Lower lobe of right lung (tissue), 2 donors: ENCODE data around the gene PCIF1. TPM values are rescaled to one million over a fixed set of nuclear protein-coding genes. Genes with fewer than 3 reads are reported as not detected.
"Not testable (repeated sequence)": the region's sequence is repeated elsewhere in the genome, so short reads cannot be mapped to it uniquely, and the experiment has no call there.

Source experiments
- ATAC-seq, 2 donors: fragments of 200-7000 bp; cut with Tn5 transposase; one replicate each; pipeline ENCODE4 v1.9.1; 2020 to 2022; ENCODE audit warnings: mild to moderate bottlenecking in 2 of 2, moderate library complexity in 2 of 2
- DNase-seq: peaks from one replicate; pipeline ENCODE4 v3.0.0-alpha.2; 2020
- H3K27ac ChIP-seq: fragments of 200-600 bp; one replicate; pipeline ENCODE4 v1.8.0; 2022
- H3K27me3 ChIP-seq: fragments of 200-600 bp; one replicate; pipeline ENCODE4 v1.8.0; 2022; ENCODE audit warnings: low read depth
- H3K36me3 ChIP-seq: fragments of 200-600 bp; one replicate; pipeline ENCODE4 v1.8.0; 2022; ENCODE audit warnings: mild to moderate bottlenecking
- H3K4me1 ChIP-seq: fragments of 200-600 bp; one replicate; pipeline ENCODE4 v1.8.0; 2022
- H3K4me3 ChIP-seq: fragments of 200-600 bp; one replicate; pipeline ENCODE4 v1.8.0; 2022; ENCODE audit warnings: mild to moderate bottlenecking
- H3K9me3 ChIP-seq: fragments of 200-600 bp; one replicate; pipeline ENCODE4 v1.8.0; 2022
- intact Hi-C: fragments of 100-400 bp; cut with DNase I; formaldehyde crosslinking; loops from one replicate; pipeline ENCODE4 v1.11.0; 2022
- total RNA-seq: library from RNA; stranded (reverse); fragmentation: NEBNext Ultra II Directional; extraction: Animal tissue kit (Norgen Biotek cat#: 25700); gene quantifications from one replicate; pipeline ENCODE4 v1.2.1, GENCODE V29; 2021
- TF ChIP-seq, protein P1 (sequence below): fragments of 200-600 bp; IDR thresholded peaks from one replicate; pipeline ENCODE4 v1.8.0; 2022; ENCODE audit warnings: antibody characterized with exemption, mild to moderate bottlenecking
- donor health status: DM: no; HTN: yes; CAD: no; lungs with severe emphysema.

PCIF1 gene
- total RNA-seq, 1 donor from 2014 or later: 34.7 TPM

DNA sequence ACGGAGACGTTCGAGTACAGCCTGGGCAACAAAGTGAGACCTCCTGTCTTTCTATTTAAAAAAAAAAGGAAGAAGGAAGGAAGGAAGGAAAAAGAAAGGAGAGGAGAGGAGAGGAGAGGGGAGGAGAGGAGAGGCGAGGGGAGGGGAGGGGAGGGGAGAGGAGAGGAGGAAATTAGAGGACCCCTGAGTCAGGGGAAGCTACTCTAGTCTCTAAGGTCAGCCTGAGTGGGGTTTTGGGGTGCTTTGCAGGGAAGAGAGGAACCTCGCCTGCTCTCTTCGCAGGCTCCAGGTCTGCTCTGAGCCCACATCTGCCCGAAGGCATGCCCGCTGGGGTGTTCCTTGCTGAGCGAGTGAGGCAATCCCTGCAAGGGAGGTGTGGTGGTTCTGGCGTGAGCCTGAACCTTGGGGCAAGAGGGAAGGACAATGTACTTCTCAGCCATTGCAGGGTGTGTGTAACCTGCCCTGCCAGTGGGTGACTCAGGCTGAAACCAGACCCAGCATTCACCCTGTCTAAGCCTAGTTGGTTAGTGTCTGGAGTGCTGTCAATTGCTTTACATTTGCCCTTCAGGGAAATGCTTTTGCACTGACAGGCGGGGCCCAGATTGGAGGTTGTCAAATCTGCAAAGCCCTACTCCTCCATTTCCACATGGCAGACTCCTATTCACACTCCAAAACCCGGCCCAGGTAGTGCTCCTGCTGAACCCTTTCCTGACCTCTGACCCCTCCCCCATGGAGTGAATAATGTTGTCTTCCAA lies 58.9 kb downstream of the PCIF1 start:
- H3K4me3 ChIP-seq: no peak overlapping the region
- no peak overlapping the region for H3K27ac ChIP-seq
- H3K9me3 ChIP-seq: no peaks in the 10 kb centered on the region
- peak; percentile 50 to 88 for ATAC-seq
- intact Hi-C loops: no loop called here
- H3K27me3 ChIP-seq: peaks cover 31% of the 10 kb centered on the region
- H3K4me1 ChIP-seq: no peaks in the 10 kb centered on the region
- H3K36me3 ChIP-seq: no peaks in the 10 kb centered on the region
- TF ChIP-seq, protein P1, sequence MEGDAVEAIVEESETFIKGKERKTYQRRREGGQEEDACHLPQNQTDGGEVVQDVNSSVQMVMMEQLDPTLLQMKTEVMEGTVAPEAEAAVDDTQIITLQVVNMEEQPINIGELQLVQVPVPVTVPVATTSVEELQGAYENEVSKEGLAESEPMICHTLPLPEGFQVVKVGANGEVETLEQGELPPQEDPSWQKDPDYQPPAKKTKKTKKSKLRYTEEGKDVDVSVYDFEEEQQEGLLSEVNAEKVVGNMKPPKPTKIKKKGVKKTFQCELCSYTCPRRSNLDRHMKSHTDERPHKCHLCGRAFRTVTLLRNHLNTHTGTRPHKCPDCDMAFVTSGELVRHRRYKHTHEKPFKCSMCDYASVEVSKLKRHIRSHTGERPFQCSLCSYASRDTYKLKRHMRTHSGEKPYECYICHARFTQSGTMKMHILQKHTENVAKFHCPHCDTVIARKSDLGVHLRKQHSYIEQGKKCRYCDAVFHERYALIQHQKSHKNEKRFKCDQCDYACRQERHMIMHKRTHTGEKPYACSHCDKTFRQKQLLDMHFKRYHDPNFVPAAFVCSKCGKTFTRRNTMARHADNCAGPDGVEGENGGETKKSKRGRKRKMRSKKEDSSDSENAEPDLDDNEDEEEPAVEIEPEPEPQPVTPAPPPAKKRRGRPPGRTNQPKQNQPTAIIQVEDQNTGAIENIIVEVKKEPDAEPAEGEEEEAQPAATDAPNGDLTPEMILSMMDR: no peak
- peak; percentile 50 for DNase-seq

DNA sequence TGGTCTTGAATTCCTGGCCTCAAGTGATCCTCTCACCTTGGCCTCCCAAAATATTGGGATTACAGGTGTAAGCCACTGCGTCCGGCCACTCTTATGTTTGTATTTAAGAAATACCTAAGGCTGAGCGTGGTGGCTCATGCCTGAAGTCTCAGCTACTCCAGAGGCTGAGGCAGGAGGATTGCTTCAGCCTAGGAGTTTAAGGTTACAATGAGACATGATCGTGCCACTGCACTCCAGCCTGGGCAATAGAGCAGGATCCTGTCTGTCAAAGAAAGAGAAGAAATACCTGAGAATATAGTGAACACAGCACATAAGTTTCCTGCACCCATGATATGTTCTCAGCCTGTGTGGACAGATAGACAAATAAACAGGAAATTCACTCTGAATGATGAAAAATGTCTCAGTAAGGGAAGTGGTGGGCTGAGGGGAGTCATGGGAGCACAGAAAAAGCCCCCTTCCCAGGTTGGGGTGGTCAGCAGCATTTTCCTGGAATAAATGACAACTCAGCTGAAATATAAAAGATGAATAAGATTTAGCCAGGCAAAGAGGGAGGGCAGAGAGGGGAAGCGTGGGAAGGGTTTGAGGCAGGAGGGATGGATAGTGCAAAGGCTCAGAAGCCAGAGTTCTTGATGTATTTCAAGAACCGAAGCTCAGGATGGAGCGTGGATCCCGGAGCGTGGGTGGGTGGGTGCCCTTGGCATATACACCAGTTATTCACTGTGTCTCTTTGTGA lies 60.4 kb downstream of the PCIF1 start:
- H3K27me3 ChIP-seq: peaks cover 43% of the 10 kb centered on the region
- no peaks in the 10 kb centered on the region for H3K9me3 ChIP-seq
- intact Hi-C loops: no loop called here
- DNase-seq: peak; percentile 12
- H3K27ac ChIP-seq: no peak overlapping the region
- TF ChIP-seq, protein P1: no peak
- ATAC-seq: no peak
- no peaks in the 10 kb centered on the region for H3K36me3 ChIP-seq
- no peak overlapping the region for H3K4me3 ChIP-seq
- no peaks in the 10 kb centered on the region for H3K4me1 ChIP-seq

DNA sequence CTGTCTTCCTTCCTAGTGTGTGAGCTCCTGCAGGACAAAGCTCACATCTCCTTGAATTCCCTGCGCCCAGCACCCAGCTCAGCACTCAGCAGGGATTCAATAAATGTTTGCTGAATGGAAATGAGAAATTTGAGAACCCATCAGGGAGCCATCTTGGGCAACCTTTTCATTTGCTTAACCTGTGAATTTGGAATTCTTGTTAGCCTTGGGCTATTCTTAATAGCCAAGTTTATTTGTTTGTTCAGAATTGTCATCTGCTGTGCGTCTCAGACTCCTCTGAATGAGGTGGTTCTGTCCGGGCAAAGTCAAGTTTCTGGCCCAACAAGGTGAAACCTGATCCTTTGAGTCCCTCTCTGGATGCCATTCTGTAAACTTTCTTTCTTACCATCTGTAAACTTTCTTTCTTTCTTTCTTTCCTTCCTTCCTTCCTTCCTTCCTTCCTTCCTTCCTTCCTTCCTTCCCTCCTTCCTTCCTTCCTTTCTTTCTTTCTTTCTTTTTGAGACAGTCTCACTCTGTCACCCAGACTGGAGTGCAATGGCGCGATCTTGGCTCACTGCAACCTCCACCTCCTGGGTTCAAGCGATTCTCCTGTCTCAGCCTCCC lies 61.1 kb downstream of the PCIF1 start:
- H3K27ac ChIP-seq, DNase-seq, ATAC-seq, H3K9me3 ChIP-seq, H3K36me3 ChIP-seq, H3K4me3 ChIP-seq, intact Hi-C loops, H3K4me1 ChIP-seq: not testable (repeated sequence)
- H3K27me3 ChIP-seq: peaks cover 44% of the 10 kb centered on the region

DNA sequence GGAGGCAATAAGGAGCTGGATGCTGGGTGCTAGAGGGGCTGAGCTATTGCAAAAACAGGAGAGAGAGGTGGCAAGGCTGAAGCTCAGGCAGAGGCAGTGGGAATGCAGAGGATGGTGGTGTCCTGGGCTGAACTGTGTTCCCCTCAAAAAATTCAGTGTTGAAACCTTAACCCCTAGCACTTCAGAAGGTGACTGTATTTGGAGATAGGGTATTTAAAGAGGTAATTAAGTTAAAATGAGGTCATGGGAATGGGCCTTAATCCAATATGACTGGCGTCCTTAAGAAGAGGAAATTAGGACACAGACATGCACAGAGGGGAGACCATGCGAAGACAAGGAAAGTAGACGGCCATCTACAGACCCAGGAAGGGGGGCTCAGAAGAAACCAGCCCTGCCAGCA lies 62.7 kb downstream of the PCIF1 start:
- H3K36me3 ChIP-seq: no peaks in the 10 kb centered on the region
- DNase-seq: no peak
- no peak overlapping the region for H3K27ac ChIP-seq
- TF ChIP-seq, protein P1: no peak
- H3K27me3 ChIP-seq: peaks cover 40% of the 10 kb centered on the region
- ATAC-seq: no peak
- intact Hi-C loops: no loop called here
- no peaks in the 10 kb centered on the region for H3K9me3 ChIP-seq
- H3K4me1 ChIP-seq: no peaks in the 10 kb centered on the region
- H3K4me3 ChIP-seq: no peak overlapping the region

Other genes starting within 250 kb of the PCIF1 start
- not detected for gene WFDC13, start 232.6 kb upstream of the PCIF1 start, total RNA-seq
- gene WFDC10B, start 229.7 kb upstream of the PCIF1 start, total RNA-seq: 1.2 TPM
- not detected for gene SPINT4, start 212.3 kb upstream of the PCIF1 start, total RNA-seq
- gene WFDC3, start 142.8 kb upstream of the PCIF1 start, total RNA-seq: 3.4 TPM
- gene DNTTIP1, start 142.7 kb upstream of the PCIF1 start, total RNA-seq: 30.8 TPM
- gene UBE2C, start 122.0 kb upstream of the PCIF1 start, total RNA-seq: 3.5 TPM
- not detected for gene TNNC2, start 107.4 kb upstream of the PCIF1 start, total RNA-seq
- gene SNX21, start 100.9 kb upstream of the PCIF1 start, total RNA-seq: 24.1 TPM
- 25.6 TPM for gene ACOT8, start 77.3 kb upstream of the PCIF1 start, total RNA-seq
- 3.0 TPM for gene ZSWIM3, start 77.1 kb upstream of the PCIF1 start, total RNA-seq
- 9.6 TPM for gene ZSWIM1, start 53.5 kb upstream of the PCIF1 start, total RNA-seq
- 1.1 TPM for gene SPATA25, start 47.1 kb upstream of the PCIF1 start, total RNA-seq
- gene NEURL2, start 43.5 kb upstream of the PCIF1 start, total RNA-seq: 2.4 TPM
- 185 TPM for gene CTSA, start 43.3 kb upstream of the PCIF1 start, total RNA-seq
- gene PLTP, start 22.5 kb upstream of the PCIF1 start, total RNA-seq: 145 TPM
- 20.4 TPM for gene ZNF335, start 37.5 kb downstream of the PCIF1 start, total RNA-seq
- 9.4 TPM for gene MMP9, start 74.2 kb downstream of the PCIF1 start, total RNA-seq
- 1.2 TPM for gene SLC12A5, start 94.5 kb downstream of the PCIF1 start, total RNA-seq
- gene NCOA5, start 155.3 kb downstream of the PCIF1 start, total RNA-seq: 29.4 TPM
- gene CD40, start 183.6 kb downstream of the PCIF1 start, total RNA-seq: 35.7 TPM